K562 (cell line): ENCODE data around the gene FAM32A. TPM values are rescaled to one million over a fixed set of nuclear protein-coding genes. Genes with fewer than 3 reads are reported as not detected.

Experiments used
- BCOR ChIP-seq: fragments of 450-650 bp; IDR thresholded peaks from 2 replicates; pipeline ENCODE4 v1.6.1; 2016
- CBFA2T2 ChIP-seq: fragments of 450-650 bp; conservative IDR thresholded peaks from 2 replicates; pipeline ENCODE4 v1.6.1; 2017; ENCODE audit warnings: mild to moderate bottlenecking
- CCNT2 ChIP-seq: IDR thresholded peaks from 2 replicates; pipeline ENCODE4 v1.6.1; 2011; ENCODE audit warnings: borderline replicate concordance, low read depth, mild to moderate bottlenecking, moderate library complexity, mixed read lengths, low read length; ENCODE audit not compliant: insufficient read length; ENCODE audit errors: extremely low read depth
- CEBPG ChIP-seq, 3 experiments: fragments of 200-800 bp in 1 of 3; sonication (Bioruptor generic) in 1 of 3; sonication (generic) in 1 of 3; formaldehyde crosslinking in 1 of 3; IDR thresholded peaks in 2 of 3; conservative IDR thresholded peaks in 1 of 3; 2 replicates each; pipeline versions ENCODE4 v1.6.1 to v1.8.0; 2016 to 2022; ENCODE audit warnings: missing compliant biosample characterization in 2 of 3, missing genetic modification characterization in 2 of 3, mild to moderate bottlenecking in 1 of 3, missing genetic modification reagents in 1 of 3
- DPF2 ChIP-seq: fragments of 450-650 bp; IDR thresholded peaks from 2 replicates; pipeline ENCODE4 v1.6.1; 2016
- FOSL1 ChIP-seq: fragments of 200-800 bp; sonication (Bioruptor generic); conservative IDR thresholded peaks from 2 replicates; pipeline ENCODE4 v1.6.1; 2016; ENCODE audit warnings: missing genetic modification characterization, missing compliant biosample characterization
- HDAC2 ChIP-seq: fragments of 450-650 bp; IDR thresholded peaks from 2 replicates; pipeline ENCODE4 v1.6.1; 2016; ENCODE audit warnings: mild to moderate bottlenecking
- JUND ChIP-seq, 2 experiments: IDR thresholded peaks; 2 replicates in 1 of 2; 3 replicates in 1 of 2; pipeline ENCODE4 v1.6.1; 2011; ENCODE audit warnings: borderline replicate concordance in 2 of 2, low read depth in 2 of 2, low read length in 2 of 2, improper control_type of control experiment in 1 of 2, missing biosample characterization in 1 of 2, missing genetic modification characterization in 1 of 2, missing genetic modification reagents in 1 of 2
- MTA2 ChIP-seq: fragments of 450-650 bp; IDR thresholded peaks from 2 replicates; pipeline ENCODE4 v1.6.1; 2016; ENCODE audit warnings: low read depth
- NCOR1 ChIP-seq: fragments of 450-650 bp; IDR thresholded peaks from 2 replicates; pipeline ENCODE4 v1.6.1; 2016; ENCODE audit warnings: mild to moderate bottlenecking, moderate library complexity
- NFIC ChIP-seq: fragments of 450-650 bp; IDR thresholded peaks from 2 replicates; pipeline ENCODE4 v1.6.1; 2017; ENCODE audit warnings: mild to moderate bottlenecking, inconsistent platforms
- POLR2AphosphoS5 ChIP-seq: IDR thresholded peaks from 2 replicates; pipeline ENCODE4 v1.6.1; 2011; ENCODE audit warnings: mild to moderate bottlenecking, low read depth, low read length, moderate library complexity; ENCODE audit not compliant: control insufficient read depth, insufficient read depth
- RBM25 ChIP-seq: fragments of 200-400 bp; formaldehyde crosslinking; IDR thresholded peaks from 2 replicates; pipeline ENCODE4 v1.6.1; 2018; ENCODE audit warnings: low read length, low read depth, moderate library complexity; ENCODE audit not compliant: severe bottlenecking
- SRSF3 ChIP-seq: fragments of 200-400 bp; formaldehyde crosslinking; IDR thresholded peaks from 2 replicates; pipeline ENCODE4 v1.6.1; 2016; ENCODE audit warnings: mild to moderate bottlenecking, low read length, moderate library complexity; ENCODE audit not compliant: insufficient read depth
- TAL1 ChIP-seq: fragments of 450-650 bp; IDR thresholded peaks from 2 replicates; pipeline ENCODE4 v1.6.1; 2016; ENCODE audit warnings: mild to moderate bottlenecking
- TEAD4 ChIP-seq, 2 experiments: sonication (generic) in 1 of 2; formaldehyde crosslinking in 1 of 2; IDR thresholded peaks; 2 replicates each; pipeline versions ENCODE4 v1.6.1 to v1.8.0; 2012 to 2022; ENCODE audit warnings: borderline replicate concordance in 1 of 2, inconsistent platforms in 1 of 2, low read length in 1 of 2, mild to moderate bottlenecking in 1 of 2, missing genetic modification reagents in 1 of 2
- ZEB2 ChIP-seq: fragments of 450-650 bp; IDR thresholded peaks from 2 replicates; pipeline ENCODE4 v1.6.1; 2016
- ZNF274 ChIP-seq: IDR thresholded peaks from 2 replicates; pipeline ENCODE4 v1.6.1; 2011; ENCODE audit warnings: low read depth, mild to moderate bottlenecking, low read length, moderate library complexity, borderline replicate concordance
- polyA plus RNA-seq, 8 experiments: library from polyadenylated mRNA; depleted of rRNA in 4 of 8; stranded (reverse) in 5 of 8; unstranded in 3 of 8; fragments of >200 nt; fragmentation: Nextera tagmentation in 2 of 8; fragmentation: Illumina TruSeq in 1 of 8; extraction: Ambion mirVana in 2 of 8; extraction: Trizol in 1 of 8; gene quantifications; 2 replicates each; pipeline versions ENCODE4 v1.2.1 to v1.2.3, GENCODE V29; 2011 to 2014; ENCODE audit warnings: inconsistent platforms in 1 of 8, missing spikeins in 1 of 8
- total RNA-seq, 7 experiments: library from RNA; depleted of rRNA in 6 of 7; stranded (reverse); fragments of >200 nt in 6 of 7; fragmentation: Illumina TruSeq in 2 of 7; extraction: Trizol in 2 of 7; gene quantifications; 2 replicates each; pipeline versions ENCODE4 v1.2.1 to v1.2.3, GENCODE V29; 2011 to 2021; ENCODE audit warnings: low replicate concordance in 1 of 7
- TF ChIP-seq, protein P1 (sequence below): fragments of 250-450 bp; sonication (Bioruptor Pico); IDR thresholded peaks from 2 replicates; pipeline ENCODE4 v1.5.0; 2022; ENCODE audit warnings: mild to moderate bottlenecking
- TF ChIP-seq, protein P2 (sequence below): IDR thresholded peaks from 2 replicates; pipeline ENCODE4 v1.6.1; 2016; ENCODE audit warnings: missing genetic modification characterization, missing compliant biosample characterization
- TF ChIP-seq, protein P3 (sequence below), 2 experiments: fragments of 150-350 bp in 1 of 2; IDR thresholded peaks; 2 replicates each; pipeline ENCODE4 v1.6.1; 2012 to 2016; ENCODE audit warnings: low read depth in 2 of 2, low read length in 2 of 2, mild to moderate bottlenecking in 1 of 2, moderate library complexity in 1 of 2

FAM32A gene
- total and polyA plus RNA-seq, 9 of the 15 experiments (the other 6 are each of a cell fraction or from before 2014, with no cell fraction given) = 30.7 to 96.7 (median 73.7) TPM

DNA sequence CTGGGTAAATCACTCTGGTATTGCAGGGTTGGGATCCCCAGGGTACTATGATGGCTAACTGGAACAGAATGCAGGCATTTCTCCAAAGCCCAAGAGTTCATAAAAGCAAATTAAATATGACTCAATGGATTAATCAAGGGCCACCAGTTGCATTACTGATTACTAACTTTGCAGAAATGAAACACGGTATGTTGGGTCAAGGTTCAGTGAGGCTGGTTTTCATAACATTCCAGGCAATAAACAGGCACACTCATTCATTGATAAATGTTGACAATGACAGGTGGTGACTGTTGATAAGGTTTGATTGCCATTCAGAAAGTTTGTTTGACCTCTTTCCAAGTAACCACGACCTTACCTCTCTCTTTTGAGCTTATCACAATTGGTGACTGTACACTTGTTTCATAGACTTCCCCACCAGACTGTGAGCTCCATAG lies 12.0 kb downstream of the FAM32A start (continued):
- TF ChIP-seq RBM25 = no peak
- peak; percentile 76; the same call in 1 of the 2 replicates for TF ChIP-seq POLR2AphosphoS5
- TF ChIP-seq, protein P1, sequence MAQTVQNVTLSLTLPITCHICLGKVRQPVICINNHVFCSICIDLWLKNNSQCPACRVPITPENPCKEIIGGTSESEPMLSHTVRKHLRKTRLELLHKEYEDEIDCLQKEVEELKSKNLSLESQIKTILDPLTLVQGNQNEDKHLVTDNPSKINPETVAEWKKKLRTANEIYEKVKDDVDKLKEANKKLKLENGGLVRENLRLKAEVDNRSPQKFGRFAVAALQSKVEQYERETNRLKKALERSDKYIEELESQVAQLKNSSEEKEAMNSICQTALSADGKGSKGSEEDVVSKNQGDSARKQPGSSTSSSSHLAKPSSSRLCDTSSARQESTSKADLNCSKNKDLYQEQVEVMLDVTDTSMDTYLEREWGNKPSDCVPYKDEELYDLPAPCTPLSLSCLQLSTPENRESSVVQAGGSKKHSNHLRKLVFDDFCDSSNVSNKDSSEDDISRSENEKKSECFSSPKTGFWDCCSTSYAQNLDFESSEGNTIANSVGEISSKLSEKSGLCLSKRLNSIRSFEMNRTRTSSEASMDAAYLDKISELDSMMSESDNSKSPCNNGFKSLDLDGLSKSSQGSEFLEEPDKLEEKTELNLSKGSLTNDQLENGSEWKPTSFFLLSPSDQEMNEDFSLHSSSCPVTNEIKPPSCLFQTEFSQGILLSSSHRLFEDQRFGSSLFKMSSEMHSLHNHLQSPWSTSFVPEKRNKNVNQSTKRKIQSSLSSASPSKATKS = no peak
- peak; percentile 98 for TF ChIP-seq HDAC2
- TF ChIP-seq SRSF3 = no peak
- TF ChIP-seq, protein P2, sequence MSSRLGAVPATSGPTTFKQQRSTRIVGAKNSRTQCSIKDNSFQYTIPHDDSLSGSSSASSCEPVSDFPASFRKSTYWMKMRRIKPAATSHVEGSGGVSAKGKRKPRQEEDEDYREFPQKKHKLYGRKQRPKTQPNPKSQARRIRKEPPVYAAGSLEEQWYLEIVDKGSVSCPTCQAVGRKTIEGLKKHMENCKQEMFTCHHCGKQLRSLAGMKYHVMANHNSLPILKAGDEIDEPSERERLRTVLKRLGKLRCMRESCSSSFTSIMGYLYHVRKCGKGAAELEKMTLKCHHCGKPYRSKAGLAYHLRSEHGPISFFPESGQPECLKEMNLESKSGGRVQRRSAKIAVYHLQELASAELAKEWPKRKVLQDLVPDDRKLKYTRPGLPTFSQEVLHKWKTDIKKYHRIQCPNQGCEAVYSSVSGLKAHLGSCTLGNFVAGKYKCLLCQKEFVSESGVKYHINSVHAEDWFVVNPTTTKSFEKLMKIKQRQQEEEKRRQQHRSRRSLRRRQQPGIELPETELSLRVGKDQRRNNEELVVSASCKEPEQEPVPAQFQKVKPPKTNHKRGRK (tag) = no peak
- peak; percentile 71 for TF ChIP-seq BCOR
- TF ChIP-seq ZEB2 = peak; percentile 76
- peak; percentile 93 for TF ChIP-seq TAL1
- TF ChIP-seq NFIC = peak; percentile 83
- TF ChIP-seq, protein P3, sequence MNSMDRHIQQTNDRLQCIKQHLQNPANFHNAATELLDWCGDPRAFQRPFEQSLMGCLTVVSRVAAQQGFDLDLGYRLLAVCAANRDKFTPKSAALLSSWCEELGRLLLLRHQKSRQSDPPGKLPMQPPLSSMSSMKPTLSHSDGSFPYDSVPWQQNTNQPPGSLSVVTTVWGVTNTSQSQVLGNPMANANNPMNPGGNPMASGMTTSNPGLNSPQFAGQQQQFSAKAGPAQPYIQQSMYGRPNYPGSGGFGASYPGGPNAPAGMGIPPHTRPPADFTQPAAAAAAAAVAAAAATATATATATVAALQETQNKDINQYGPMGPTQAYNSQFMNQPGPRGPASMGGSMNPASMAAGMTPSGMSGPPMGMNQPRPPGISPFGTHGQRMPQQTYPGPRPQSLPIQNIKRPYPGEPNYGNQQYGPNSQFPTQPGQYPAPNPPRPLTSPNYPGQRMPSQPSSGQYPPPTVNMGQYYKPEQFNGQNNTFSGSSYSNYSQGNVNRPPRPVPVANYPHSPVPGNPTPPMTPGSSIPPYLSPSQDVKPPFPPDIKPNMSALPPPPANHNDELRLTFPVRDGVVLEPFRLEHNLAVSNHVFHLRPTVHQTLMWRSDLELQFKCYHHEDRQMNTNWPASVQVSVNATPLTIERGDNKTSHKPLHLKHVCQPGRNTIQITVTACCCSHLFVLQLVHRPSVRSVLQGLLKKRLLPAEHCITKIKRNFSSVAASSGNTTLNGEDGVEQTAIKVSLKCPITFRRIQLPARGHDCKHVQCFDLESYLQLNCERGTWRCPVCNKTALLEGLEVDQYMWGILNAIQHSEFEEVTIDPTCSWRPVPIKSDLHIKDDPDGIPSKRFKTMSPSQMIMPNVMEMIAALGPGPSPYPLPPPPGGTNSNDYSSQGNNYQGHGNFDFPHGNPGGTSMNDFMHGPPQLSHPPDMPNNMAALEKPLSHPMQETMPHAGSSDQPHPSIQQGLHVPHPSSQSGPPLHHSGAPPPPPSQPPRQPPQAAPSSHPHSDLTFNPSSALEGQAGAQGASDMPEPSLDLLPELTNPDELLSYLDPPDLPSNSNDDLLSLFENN (IDR thresholded peaks at IDR 0.05; ENCODE audit: low read depth in 2 of 2, low read length in 2 of 2) = peak in 1 of 2 experiments; percentile 65; a peak in 1 of 4 replicates
- peak; percentile 44; the same call in 1 of the 2 replicates for TF ChIP-seq ZNF274
- peak; percentile 77 for TF ChIP-seq JUND (IDR thresholded peaks at IDR 0.05; ENCODE audit: borderline replicate concordance, low read depth, low read length)
- peak; percentile 71; the same call in 2 of the 3 replicates for TF ChIP-seq JUND (tag; IDR thresholded peaks at IDR 0.05; ENCODE audit: borderline replicate concordance, low read depth, low read length)
- TF ChIP-seq MTA2 = peak; percentile 82
- peak; percentile 93 for TF ChIP-seq CBFA2T2
- peak; percentile 91 for TF ChIP-seq NCOR1
- TF ChIP-seq TEAD4 (IDR thresholded peaks at IDR 0.05; ENCODE audit: low read length) = peak; percentile 99
- TF ChIP-seq TEAD4 (CRISPR knock-in tag; IDR thresholded peaks at IDR 0.05; ENCODE audit: borderline replicate concordance) = peak; percentile 71; the same call in 1 of the 2 replicates
- peak; percentile 96 for TF ChIP-seq FOSL1
- TF ChIP-seq CCNT2 = peak; percentile 84
- TF ChIP-seq CEBPG (CRISPR knock-in tag; IDR thresholded peaks at IDR 0.05) = no peak
- TF ChIP-seq CEBPG (tag; conservative IDR thresholded peaks at IDR 0.05 in 1 of 2, IDR thresholded peaks at IDR 0.05 in 1 of 2) = 0 out of 4 replicates have a peak, but pooled peaks of 1 of the 2 experiments have one; percentile 43
- peak; percentile 94 for TF ChIP-seq DPF2
